GM11168 (cell line): Measurements from ENCODE around the gene ERH.

Source experiments
- in situ Hi-C: fragments of 300-500 bp; cut with MboI; formaldehyde crosslinking; loops from one replicate; pipeline ENCODE4 v1.12.0; 2022; ENCODE audit warnings: low sequenced_read_pairs; ENCODE audit not compliant: unreplicated experiment

Gene ERH

DNA sequence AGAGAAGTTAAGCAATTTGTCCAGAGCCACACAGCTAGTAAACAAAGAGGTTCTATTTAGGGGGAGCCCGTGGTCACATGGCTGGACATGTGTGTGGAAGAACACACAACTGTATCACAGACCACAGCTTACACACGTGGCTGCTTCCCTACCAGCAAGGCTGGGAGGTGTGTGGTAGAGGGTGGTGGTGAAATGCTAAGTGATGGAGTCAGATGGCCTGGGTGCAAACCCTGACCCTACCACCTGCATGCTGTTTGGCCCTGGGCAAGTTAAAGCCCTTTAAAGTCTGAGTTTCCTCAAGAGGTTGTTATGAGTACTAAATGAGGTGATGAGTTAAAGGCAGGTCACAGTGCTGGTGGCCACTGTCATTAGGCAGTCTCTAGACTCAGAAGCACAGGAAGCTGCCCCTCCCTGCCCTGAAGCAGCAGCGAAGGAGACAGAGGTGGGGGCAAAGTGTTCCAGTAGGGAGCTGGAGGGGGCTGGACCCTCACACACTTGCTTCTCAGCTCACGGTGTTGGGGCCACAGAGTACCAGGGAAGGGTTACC, 64.2 kb downstream of the ERH start:
- in situ Hi-C loops: no loop called here

DNA sequence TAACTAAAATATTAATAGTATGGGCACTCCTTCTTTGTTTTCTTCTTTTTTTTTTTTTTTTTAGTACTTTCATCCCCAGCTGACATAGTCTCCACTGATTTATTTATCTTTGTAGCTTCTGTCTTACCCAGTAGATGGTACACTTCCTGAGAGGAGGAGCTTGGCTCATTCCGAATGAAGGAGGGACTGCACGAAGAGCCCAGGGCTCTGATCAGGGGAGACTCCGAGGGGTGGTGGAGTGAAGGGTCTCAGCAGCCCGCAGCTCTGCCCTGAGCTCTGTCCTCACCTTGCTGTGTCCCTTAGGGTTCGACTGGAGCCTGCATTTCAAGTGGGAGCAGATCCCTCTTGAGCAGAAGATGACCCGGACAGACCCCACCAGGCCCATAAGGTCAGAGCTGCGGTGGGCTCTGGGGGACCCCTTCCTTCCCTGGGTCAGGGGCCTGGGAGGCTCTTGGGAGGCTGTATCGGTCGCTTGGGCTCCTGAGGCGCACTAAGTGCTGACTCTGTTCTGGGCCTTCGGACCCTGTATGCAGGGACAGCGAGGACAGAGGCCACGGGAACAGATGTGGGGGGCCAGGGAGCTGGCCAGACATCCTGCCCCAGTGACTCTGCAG, 65.2 kb downstream of the ERH start:
- in situ Hi-C loops: no loop called here

DNA sequence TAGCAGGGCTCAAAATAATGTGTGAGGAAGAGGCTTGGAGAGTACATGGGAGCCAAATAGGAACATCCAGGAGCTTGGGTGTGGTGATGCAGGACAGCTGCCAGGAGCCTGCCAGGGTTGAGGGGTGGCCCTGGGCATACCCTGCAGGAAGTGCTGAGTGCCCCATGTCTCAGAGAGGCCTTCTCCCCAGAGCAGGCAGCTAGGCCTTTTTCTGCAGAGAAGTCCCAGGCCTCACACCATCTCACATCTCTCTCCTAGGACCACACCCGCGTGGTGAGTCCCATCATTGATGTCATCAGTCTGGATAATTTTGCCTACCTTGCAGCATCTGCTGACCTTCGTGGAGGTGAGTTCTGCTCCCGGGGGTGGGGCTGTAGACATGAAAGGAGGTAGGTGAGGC, 66.9 kb downstream of the ERH start:
- in situ Hi-C loops: no loop called here
